SHP77 treated with DMSO at 0.1 percent for 48 hours (cell line): ENCODE measurements around the gene RAP2A.
A peak's percentile ranks its signal among the peaks of the same experiment; 100 is the strongest.

Experiments
- DNase-seq: peaks from one replicate; lab custom pipeline; 2025; lab: John Stamatoyannopoulos, UW

The RAP2A gene

GRCh38 chr13:97495678-97496077, 61.7 kb downstream of the RAP2A start:
- DNase-seq = no peak

GRCh38 chr13:97496511-97496910, 62.5 kb downstream of the RAP2A start:
- no peak for DNase-seq

GRCh38 chr13:97497400-97497799, 63.4 kb downstream of the RAP2A start:
- no peak for DNase-seq

- DNase-seq = no peak
These were observed 64.5 kb downstream of the RAP2A start for GRCh38 chr13:97498419-97498818.

- DNase-seq = no peak
These were observed 65.2 kb downstream of the RAP2A start for GRCh38 chr13:97499181-97499580.

GRCh38 chr13:97502181-97502580, 68.2 kb downstream of the RAP2A start:
- DNase-seq = no peak

GRCh38 chr13:97502706-97503105, 68.7 kb downstream of the RAP2A start:
- no peak for DNase-seq

- no peak for DNase-seq
These were observed 71.0 kb downstream of the RAP2A start for GRCh38 chr13:97505017-97505416.

GRCh38 chr13:97506511-97506910, 72.5 kb downstream of the RAP2A start:
- peak; percentile 72 for DNase-seq

- DNase-seq = no peak
These were observed 78.8 kb downstream of the RAP2A start for GRCh38 chr13:97512732-97513131.

- DNase-seq = no peak
These were observed 81.7 kb downstream of the RAP2A start for GRCh38 chr13:97515643-97516042.

- DNase-seq = no peak
These were observed 84.0 kb downstream of the RAP2A start for GRCh38 chr13:97517967-97518366.
